HepG2 (cell line): ENCODE results near the gene TPM2. TPM values are rescaled to one million over a fixed set of nuclear protein-coding genes. Genes with fewer than 3 reads are reported as not detected.
A peak's percentile ranks its signal among the peaks of the same experiment; 100 is the strongest.

Experiments used
- AKAP8 ChIP-seq: sonication (generic); formaldehyde crosslinking; IDR thresholded peaks from 2 replicates; pipeline ENCODE4 v1.5.1; 2020; ENCODE audit warnings: mild to moderate bottlenecking, missing genetic modification reagents
- ATAD3A ChIP-seq: sonication (generic); formaldehyde crosslinking; IDR thresholded peaks from 2 replicates; pipeline ENCODE4 v1.4.0; 2020; ENCODE audit warnings: missing genetic modification reagents
- ATF1 ChIP-seq: IDR thresholded peaks from 2 replicates; pipeline ENCODE4 v1.6.1; 2016; ENCODE audit warnings: mild to moderate bottlenecking, control low read depth
- BRD4 ChIP-seq: sonication (generic); formaldehyde crosslinking; IDR thresholded peaks from 2 replicates; pipeline ENCODE4 v1.4.0; 2020; ENCODE audit warnings: missing genetic modification reagents
- CENPBD1 ChIP-seq: sonication (generic); formaldehyde crosslinking; IDR thresholded peaks from 2 replicates; pipeline ENCODE4 v1.8.0; 2022; ENCODE audit warnings: missing genetic modification reagents, low read depth, mild to moderate bottlenecking, borderline replicate concordance
- ETV6 ChIP-seq: sonication (generic); formaldehyde crosslinking; conservative IDR thresholded peaks from 2 replicates; pipeline ENCODE4 v1.4.0; 2020; ENCODE audit warnings: missing genetic modification reagents
- HMGXB4 ChIP-seq, 2 experiments: sonication (generic) in 1 of 2; formaldehyde crosslinking in 1 of 2; IDR thresholded peaks; 2 replicates each; pipeline versions ENCODE4 v1.4.0 to v1.6.1; 2018 to 2020; ENCODE audit warnings: missing genetic modification reagents in 2 of 2, borderline replicate concordance in 1 of 2, low read depth in 1 of 2, mild to moderate bottlenecking in 1 of 2, missing biosample characterization in 1 of 2
- IRF2 ChIP-seq: IDR thresholded peaks from 2 replicates; pipeline ENCODE4 v1.6.1; 2018; ENCODE audit warnings: missing genetic modification reagents, missing compliant biosample characterization
- MXD4 ChIP-seq: IDR thresholded peaks from 2 replicates; pipeline ENCODE4 v1.6.1; 2016; ENCODE audit warnings: mild to moderate bottlenecking, missing biosample characterization, missing genetic modification reagents
- NCOA1 ChIP-seq: sonication (generic); formaldehyde crosslinking; IDR thresholded peaks from 2 replicates; pipeline ENCODE4 v1.9.0; 2021; ENCODE audit warnings: missing genetic modification reagents
- RBM39 ChIP-seq: fragments of 200-400 bp; formaldehyde crosslinking; IDR thresholded peaks from one replicate; pipeline ENCODE4 v1.6.1; 2018; ENCODE audit warnings: antibody characterized with exemption, mild to moderate bottlenecking, low read depth, low read length; ENCODE audit not compliant: poor library complexity, severe bottlenecking
- RFX1 ChIP-seq: fragments of 450-650 bp; IDR thresholded peaks from 2 replicates; pipeline ENCODE4 v1.6.1; 2017
- SP5 ChIP-seq: IDR thresholded peaks from 2 replicates; pipeline ENCODE4 v1.6.1; 2016; ENCODE audit warnings: low read depth, borderline replicate concordance
- TRIM22 ChIP-seq: fragments of 450-650 bp; IDR thresholded peaks from 2 replicates; pipeline ENCODE4 v1.6.1; 2017
- TSC22D2 ChIP-seq: sonication (generic); formaldehyde crosslinking; IDR thresholded peaks from 2 replicates; pipeline ENCODE4 v1.5.1; 2020; ENCODE audit warnings: missing genetic modification reagents, mild to moderate bottlenecking, borderline replicate concordance
- U2AF1 ChIP-seq: fragments of 200-400 bp; formaldehyde crosslinking; optimal IDR thresholded peaks from 2 replicates; pipeline ENCODE3; 2017; ENCODE audit warnings: mild to moderate bottlenecking, low read depth, low read length
- YEATS4 ChIP-seq: sonication (generic); formaldehyde crosslinking; IDR thresholded peaks from 2 replicates; pipeline ENCODE4 v1.4.0; 2020; ENCODE audit warnings: missing genetic modification reagents, borderline replicate concordance
- ZBTB7A ChIP-seq: sonication (generic); formaldehyde crosslinking; IDR thresholded peaks from 2 replicates; pipeline ENCODE4 v1.8.0; 2022; ENCODE audit warnings: mild to moderate bottlenecking, missing genetic modification reagents
- ZFP36L1 ChIP-seq: sonication (generic); formaldehyde crosslinking; IDR thresholded peaks from 2 replicates; pipeline ENCODE4 v1.8.0; 2022; ENCODE audit warnings: mild to moderate bottlenecking, missing genetic modification reagents, moderate library complexity
- ZNF263 ChIP-seq: sonication (generic); formaldehyde crosslinking; IDR thresholded peaks from 2 replicates; pipeline ENCODE4 v1.4.0; 2020; ENCODE audit warnings: missing genetic modification reagents
- ZNF510 ChIP-seq: sonication (generic); formaldehyde crosslinking; IDR thresholded peaks from 2 replicates; pipeline ENCODE4 v1.4.0; 2020; ENCODE audit warnings: low read depth, mild to moderate bottlenecking, missing genetic modification reagents
- ZNF546 ChIP-seq: sonication (generic); formaldehyde crosslinking; conservative IDR thresholded peaks from 2 replicates; pipeline ENCODE4 v1.8.1; 2023; ENCODE audit warnings: mild to moderate bottlenecking, missing genetic modification reagents
- ZNF572 ChIP-seq: sonication (generic); formaldehyde crosslinking; IDR thresholded peaks from 2 replicates; pipeline ENCODE4 v1.5.1; 2020; ENCODE audit warnings: mild to moderate bottlenecking, missing genetic modification reagents
- ZNF577 ChIP-seq: sonication (generic); formaldehyde crosslinking; IDR thresholded peaks from 2 replicates; pipeline ENCODE4 v1.4.0; 2020; ENCODE audit warnings: mild to moderate bottlenecking, low read depth, missing genetic modification reagents, borderline replicate concordance
- ZNF777 ChIP-seq: sonication (generic); formaldehyde crosslinking; IDR thresholded peaks from 2 replicates; pipeline ENCODE4 v1.4.0; 2020; ENCODE audit warnings: missing genetic modification reagents
- ZNF839 ChIP-seq: sonication (generic); formaldehyde crosslinking; IDR thresholded peaks from 2 replicates; pipeline ENCODE4 v1.4.0; 2020; ENCODE audit warnings: missing genetic modification reagents, mild to moderate bottlenecking, borderline replicate concordance
- polyA plus RNA-seq, 8 experiments: library from polyadenylated mRNA; depleted of rRNA in 3 of 8; stranded (reverse) in 7 of 8; unstranded in 1 of 8; fragments of >200 nt; fragmentation: Illumina TruSeq in 4 of 8; extraction: Trizol in 4 of 8; gene quantifications; 2 replicates each; pipeline versions ENCODE4 v1.2.1 to v1.2.3, GENCODE V29; 2011 to 2016; ENCODE audit warnings: low read depth in 4 of 8, missing spikeins in 1 of 8, mixed read lengths in 1 of 8; ENCODE audit not compliant: insufficient read depth in 1 of 8
- total RNA-seq, 5 experiments: library from RNA; depleted of rRNA; stranded (reverse); fragments of >200 nt; fragmentation: Illumina TruSeq; extraction: Trizol; gene quantifications; 2 replicates each; pipeline ENCODE4 v1.2.3, GENCODE V29; 2016; ENCODE audit warnings: low read depth in 1 of 5
- TF ChIP-seq, protein P1 (sequence below): IDR thresholded peaks from 2 replicates; pipeline ENCODE4 v1.6.1; 2016; ENCODE audit warnings: low read depth, borderline replicate concordance

Gene TPM2
- total and polyA plus RNA-seq, 2 of the 13 experiments (the other 11 are each of a cell fraction or from before 2014, with no cell fraction given): 3.1 to 10.7 TPM

DNA sequence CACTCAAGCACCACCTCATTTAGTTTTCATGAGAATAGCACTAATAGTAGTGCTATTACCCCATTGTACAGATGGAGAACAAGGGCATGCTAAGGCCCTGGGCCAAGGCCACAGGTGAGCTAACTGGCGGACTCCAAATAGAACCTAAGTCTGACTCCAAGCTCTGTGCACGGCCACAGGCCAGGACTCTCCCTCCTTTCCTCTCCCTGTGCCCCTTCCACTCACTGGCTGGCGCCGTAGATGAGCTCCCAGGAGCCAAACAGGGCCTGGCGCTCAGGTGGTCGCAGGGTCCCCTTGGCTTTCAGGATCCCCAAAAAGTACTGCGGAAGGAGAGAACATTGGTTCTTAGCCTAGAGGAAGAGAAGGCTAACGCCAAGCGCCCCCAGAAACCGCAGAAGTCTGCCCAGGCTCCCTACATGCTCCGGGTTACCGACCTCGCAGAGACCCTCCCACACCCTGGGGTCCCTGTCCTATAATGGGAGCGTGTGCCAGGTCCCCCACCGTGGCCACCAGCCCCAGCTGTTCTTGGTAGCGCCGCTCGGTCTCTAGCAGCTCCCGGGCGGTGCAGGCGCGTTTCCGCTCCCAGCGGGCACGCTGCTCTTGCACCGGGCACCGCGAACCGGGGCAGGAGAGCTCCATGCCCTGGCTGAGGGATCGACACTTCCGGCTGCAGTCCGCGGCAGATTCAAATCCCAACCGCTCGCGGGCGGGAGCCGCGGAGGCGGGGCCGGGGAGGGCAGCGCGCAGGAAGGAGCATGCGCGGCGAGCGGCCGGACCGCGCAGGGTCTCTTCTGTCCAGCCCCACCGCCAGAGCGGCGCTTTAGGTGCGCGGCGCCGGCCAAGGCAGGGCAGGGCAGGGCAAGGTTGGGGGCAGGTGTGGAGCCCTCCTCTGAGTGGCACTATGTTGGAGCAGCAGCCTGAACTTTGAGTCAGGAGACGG lies 24.9 kb downstream of the TPM2 start, which contains the start of gene ARHGEF39 (continued):
- TF ChIP-seq ATAD3A (CRISPR knock-in tag) (no peak), U2AF1 (no peak), NCOA1 (CRISPR knock-in tag) (peak; percentile 74; the same call in 1 of the 2 replicates), YEATS4 (CRISPR knock-in tag) (peak; percentile 97), SP5 (CRISPR knock-in tag) (peak; percentile 70; the same call in 1 of the 2 replicates), ETV6 (0 out of 2 replicates have a peak, but pooled peaks have one; percentile 31), ZFP36L1 (CRISPR knock-in tag) (peak; percentile 93; the same call in 1 of the 2 replicates), MXD4 (peak; percentile 92), ATF1 (CRISPR knock-in tag) (no peak), BRD4 (peak; percentile 67; the same call in 1 of the 2 replicates), CENPBD1 (CRISPR knock-in tag) (no peak; the same call in 1 of the 2 replicates), IRF2 (peak; percentile 25; the same call in 1 of the 2 replicates), HMGXB4 (CRISPR knock-in tag; IDR thresholded peaks at IDR 0.05; ENCODE audit: borderline replicate concordance in 1 of 2, low read depth in 1 of 2) (peak; percentile 78 to 87; a peak in 3 of 4 replicates), RBM39 (peak; percentile 68), RFX1 (no peak), ZNF263 (peak; percentile 50; the same call in 1 of the 2 replicates), AKAP8 (CRISPR knock-in tag) (0 out of 2 replicates have a peak, but pooled peaks have one; percentile 56), ZBTB7A (peak; percentile 68; the same call in 1 of the 2 replicates), ZNF577 (CRISPR knock-in tag) (no peak), ZNF777 (no peak; the same call in 1 of the 2 replicates), TRIM22 (no peak), ZNF546 (CRISPR knock-in tag) (0 out of 2 replicates have a peak, but pooled peaks have one; percentile 31), ZNF510 (CRISPR knock-in tag) (no peak), ZNF839 (no peak), ZNF572 (CRISPR knock-in tag) (no peak), TSC22D2 (CRISPR knock-in tag) (peak; percentile 75; the same call in 1 of the 2 replicates)
- TF ChIP-seq, protein P1, sequence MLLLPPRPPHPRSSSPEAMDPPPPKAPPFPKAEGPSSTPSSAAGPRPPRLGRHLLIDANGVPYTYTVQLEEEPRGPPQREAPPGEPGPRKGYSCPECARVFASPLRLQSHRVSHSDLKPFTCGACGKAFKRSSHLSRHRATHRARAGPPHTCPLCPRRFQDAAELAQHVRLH (CRISPR knock-in tag): peak; percentile 91; the same call in 1 of the 2 replicates
